ENCODE measurements around the gene SPTBN1.

GRCh38 chr2:54573537-54573919, 117.4 kb downstream of the SPTBN1 start:
- TF ChIP-seq YY1 (IDR thresholded peaks at IDR 0.05; ENCODE audit: insufficient read depth, insufficient read length) (no peak), ZNF274 (IDR thresholded peaks at IDR 0.05; ENCODE audit: low read depth, low read length) (no peak), SUZ12 (IDR thresholded peaks at IDR 0.05; ENCODE audit: extremely low read depth, insufficient read depth, insufficient read length) (no peak)
